GM13976 (cell line): ENCODE results near the gene EGF.

Experiments
- DNase-seq: peaks from one replicate; pipeline ENCODE4 v3.0.0; 2012; ENCODE audit warnings: low spot score
- in situ Hi-C: fragments of 300-500 bp; cut with MboI; formaldehyde crosslinking; loops from one replicate; pipeline ENCODE4 v1.12.0; 2022; ENCODE audit warnings: low sequenced_read_pairs, mixed read lengths, inconsistent platforms; ENCODE audit not compliant: unreplicated experiment
- TF ChIP-seq, protein P1 (sequence below): IDR thresholded peaks from 2 replicates; pipeline ENCODE4 v1.5.1; 2012; ENCODE audit warnings: borderline replicate concordance, mild to moderate bottlenecking; ENCODE audit not compliant: insufficient read depth; ENCODE audit errors: extremely low read depth, missing control alignments, control extremely low read depth

Gene EGF

DNA sequence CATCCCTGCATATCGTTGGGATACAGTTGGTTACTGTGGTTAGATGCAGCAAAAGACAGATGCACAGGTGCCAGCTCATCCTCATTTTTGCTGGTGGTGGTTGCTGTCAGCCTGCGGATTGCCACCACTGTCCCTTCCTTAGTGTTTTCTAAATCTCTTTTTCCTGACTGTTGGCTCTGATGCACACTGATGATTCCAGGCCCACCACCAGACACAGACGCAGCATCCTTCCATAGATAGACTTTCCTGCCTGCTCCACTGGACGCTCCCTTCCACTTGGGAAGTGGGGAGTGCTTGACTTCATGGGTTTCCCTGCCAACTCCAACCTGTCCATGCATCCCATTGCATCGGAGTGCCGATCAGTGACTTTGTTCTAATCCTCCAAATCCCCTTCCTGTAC is 101.5 kb downstream of the EGF start:
- in situ Hi-C loops = loop anchor here (25.0 kb wide), 1 partner anchor 298 kb away; no protein-coding TSS in a partner anchor
- DNase-seq = no peak
- TF ChIP-seq, protein P1, sequence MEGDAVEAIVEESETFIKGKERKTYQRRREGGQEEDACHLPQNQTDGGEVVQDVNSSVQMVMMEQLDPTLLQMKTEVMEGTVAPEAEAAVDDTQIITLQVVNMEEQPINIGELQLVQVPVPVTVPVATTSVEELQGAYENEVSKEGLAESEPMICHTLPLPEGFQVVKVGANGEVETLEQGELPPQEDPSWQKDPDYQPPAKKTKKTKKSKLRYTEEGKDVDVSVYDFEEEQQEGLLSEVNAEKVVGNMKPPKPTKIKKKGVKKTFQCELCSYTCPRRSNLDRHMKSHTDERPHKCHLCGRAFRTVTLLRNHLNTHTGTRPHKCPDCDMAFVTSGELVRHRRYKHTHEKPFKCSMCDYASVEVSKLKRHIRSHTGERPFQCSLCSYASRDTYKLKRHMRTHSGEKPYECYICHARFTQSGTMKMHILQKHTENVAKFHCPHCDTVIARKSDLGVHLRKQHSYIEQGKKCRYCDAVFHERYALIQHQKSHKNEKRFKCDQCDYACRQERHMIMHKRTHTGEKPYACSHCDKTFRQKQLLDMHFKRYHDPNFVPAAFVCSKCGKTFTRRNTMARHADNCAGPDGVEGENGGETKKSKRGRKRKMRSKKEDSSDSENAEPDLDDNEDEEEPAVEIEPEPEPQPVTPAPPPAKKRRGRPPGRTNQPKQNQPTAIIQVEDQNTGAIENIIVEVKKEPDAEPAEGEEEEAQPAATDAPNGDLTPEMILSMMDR = no peak

DNA sequence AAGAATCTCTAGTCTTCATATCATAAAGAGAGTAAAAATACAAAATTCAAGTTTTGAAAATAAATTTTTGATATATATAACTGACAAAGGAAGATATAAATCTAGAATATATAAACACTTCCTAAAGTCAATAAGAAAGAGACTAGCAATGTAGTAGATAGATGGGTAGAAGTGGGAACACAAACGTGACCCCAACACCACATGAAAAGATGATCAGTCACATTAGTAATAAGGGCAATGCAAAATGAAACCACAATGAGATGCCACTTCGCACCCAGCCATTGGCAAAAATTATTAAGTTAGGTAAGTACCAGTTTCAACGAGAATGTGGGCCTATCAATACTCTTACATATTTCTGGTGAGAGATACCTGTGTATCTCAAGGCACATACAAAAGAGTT is 106.5 kb downstream of the EGF start:
- in situ Hi-C loops = loop anchor here (25.0 kb wide), 1 partner anchor 293 kb away; no protein-coding TSS in a partner anchor
- TF ChIP-seq, protein P1 = no peak
- no peak for DNase-seq

DNA sequence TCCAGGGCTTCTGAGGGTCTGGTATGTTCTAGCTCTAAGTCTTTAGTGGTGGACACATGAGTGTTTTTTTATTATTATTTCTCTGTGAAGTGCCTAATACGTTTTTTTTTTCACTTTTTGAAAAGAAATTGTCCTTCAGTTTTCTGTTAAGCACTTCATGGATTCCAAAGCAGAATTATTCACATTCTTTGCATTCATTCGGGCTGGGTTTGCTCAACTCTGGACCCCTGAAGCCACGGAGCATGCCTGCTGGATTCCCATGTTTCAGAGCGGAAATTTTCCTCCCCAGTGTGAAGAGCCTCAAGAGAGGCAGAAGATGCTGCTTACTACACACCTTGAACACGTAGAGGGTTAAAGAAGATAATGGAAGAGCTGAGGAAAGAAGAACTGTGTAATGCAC is 107.5 kb downstream of the EGF start:
- in situ Hi-C loops = loop anchor here (25.0 kb wide), 1 partner anchor 292 kb away; no protein-coding TSS in a partner anchor
- TF ChIP-seq, protein P1 = no peak
- DNase-seq = no peak

DNA sequence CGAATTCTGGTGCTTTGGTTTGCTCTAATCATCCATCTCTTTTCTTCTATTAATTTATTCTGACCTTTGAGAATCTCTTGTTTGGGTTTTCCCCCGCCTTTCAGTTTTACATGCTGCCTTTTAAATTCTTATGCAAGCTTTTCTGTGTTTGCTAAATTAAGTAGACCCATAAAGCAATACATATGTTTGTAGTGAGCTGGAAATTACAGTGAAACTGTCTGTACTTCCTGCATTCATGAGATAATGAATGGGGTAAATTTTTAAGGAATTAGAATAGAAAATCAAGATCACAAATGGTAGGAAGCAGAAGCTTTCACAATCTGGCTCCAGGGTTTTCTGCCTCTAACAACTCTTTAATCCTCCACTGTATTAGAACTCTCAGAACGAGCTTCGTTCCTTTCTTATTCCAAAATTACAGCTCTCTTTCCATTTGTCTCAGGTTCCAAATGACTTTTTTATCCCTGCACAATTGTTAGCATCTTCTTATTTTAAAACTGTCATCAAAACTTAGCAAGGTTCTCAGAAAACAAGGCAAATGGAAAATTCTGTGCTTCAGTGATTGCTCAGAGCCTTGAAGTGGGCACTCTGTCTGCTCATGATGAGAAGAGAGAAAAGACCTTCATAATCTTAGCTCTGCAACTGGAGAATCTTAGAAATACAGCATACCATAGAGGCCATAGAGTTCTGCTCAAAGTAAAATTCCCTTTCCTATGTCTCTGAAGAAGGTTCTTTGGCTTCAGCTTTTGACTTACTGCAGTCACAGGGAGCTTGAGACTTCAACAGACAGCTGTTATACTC is 108.2 kb downstream of the EGF start:
- TF ChIP-seq, protein P1 = no peak
- DNase-seq = no peak
- in situ Hi-C loops = loop anchor here (25.0 kb wide), 1 partner anchor 291 kb away; no protein-coding TSS in a partner anchor

DNA sequence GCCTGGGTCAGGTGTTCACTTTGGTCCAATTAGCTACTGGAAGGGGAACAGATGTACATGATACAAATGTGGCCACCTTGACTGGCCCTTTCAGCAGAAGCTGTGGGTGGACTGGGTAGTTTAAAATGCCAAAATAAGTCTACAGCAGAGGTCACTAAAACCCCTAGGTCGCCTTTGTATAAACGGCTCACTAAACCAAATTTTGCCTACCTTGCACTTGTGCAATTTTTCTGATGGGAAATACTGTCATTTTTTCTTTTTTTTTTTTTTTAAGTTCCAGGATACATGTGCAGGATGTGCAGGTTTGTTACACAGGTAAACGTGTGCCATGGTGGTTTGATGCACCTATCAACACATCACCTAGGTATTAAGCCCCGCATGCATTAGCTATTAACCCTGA is 109.8 kb downstream of the EGF start:
- DNase-seq = no peak
- TF ChIP-seq, protein P1 = no peak
- in situ Hi-C loops = loop anchor here (25.0 kb wide), 1 partner anchor 290 kb away; no protein-coding TSS in a partner anchor

DNA sequence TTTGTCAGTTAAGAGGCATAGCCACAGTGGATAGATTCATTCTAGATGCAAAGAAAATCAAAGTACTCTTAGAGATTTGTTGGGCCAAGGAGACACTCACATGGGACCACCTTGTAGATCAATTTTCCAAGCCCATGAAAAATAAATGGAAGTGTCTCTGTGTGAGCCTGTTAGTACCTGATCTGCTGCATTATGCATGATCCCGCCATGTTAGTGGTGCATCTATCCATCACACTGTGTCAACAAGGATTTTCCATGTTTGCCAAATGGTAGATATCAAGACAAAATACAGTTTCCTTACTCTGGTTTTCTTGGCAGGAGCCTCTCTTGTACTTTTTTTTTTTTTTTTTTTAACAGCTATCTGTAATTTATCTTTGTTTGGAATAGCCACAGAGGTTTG is 112.4 kb downstream of the EGF start:
- TF ChIP-seq, protein P1 = no peak
- in situ Hi-C loops = no loop called here
- DNase-seq = no peak
